SJSA1 (cell line): Measurements from ENCODE around the gene CLCN3. TPM values are rescaled to one million over a fixed set of nuclear protein-coding genes. Genes with fewer than 3 reads are reported as not detected.
A peak's percentile ranks its signal among the peaks of the same experiment; 100 is the strongest.

ENCODE experiments used
- DNase-seq, 2 experiments: peaks; one replicate each; pipeline ENCODE4 v3.0.0-alpha.2; 2015 to 2020; ENCODE audit warnings: low spot score in 2 of 2, low read depth in 1 of 2
- H3K27ac ChIP-seq: fragments of 250-450 bp; sonication (Bioruptor Pico); 2 replicates; pipeline ENCODE4 v1.5.1; 2020; ENCODE audit warnings: mild to moderate bottlenecking, moderate library complexity
- H3K27me3 ChIP-seq: fragments of 250-450 bp; sonication (Bioruptor Pico); replicated peaks from 2 replicates; pipeline ENCODE4 v1.5.1; 2020; ENCODE audit warnings: mild to moderate bottlenecking, moderate library complexity
- H3K36me3 ChIP-seq: fragments of 250-450 bp; sonication (Bioruptor Pico); 2 replicates; pipeline ENCODE4 v1.5.1; 2020; ENCODE audit warnings: mild to moderate bottlenecking
- H3K4me1 ChIP-seq: fragments of 250-450 bp; sonication (Bioruptor Pico); replicated peaks from 2 replicates; pipeline ENCODE4 v1.6.1; 2021; ENCODE audit warnings: mild to moderate bottlenecking
- H3K4me3 ChIP-seq: fragments of 250-450 bp; sonication (Bioruptor Pico); 2 replicates; pipeline ENCODE4 v1.5.1; 2020; ENCODE audit warnings: mild to moderate bottlenecking
- H3K9me3 ChIP-seq: fragments of 250-450 bp; sonication (Bioruptor Pico); replicated peaks from 2 replicates; pipeline ENCODE4 v1.5.1; 2020; ENCODE audit warnings: mild to moderate bottlenecking
- total RNA-seq: library from RNA; depleted of rRNA; stranded (reverse); fragments of >200 nt; shearing (Covaris generic); gene quantifications from 2 replicates; pipeline ENCODE4 v1.2.3, GENCODE V29; 2014

CLCN3 gene
- total RNA-seq, 1 experiment from 2014 or later: 19.9 TPM

- DNase-seq: no peak
- Histone ChIP-seq H3K27me3 (no peaks in the 10 kb centered on the region), H3K4me1 (no peaks in the 10 kb centered on the region), H3K36me3 (no peaks in the 10 kb centered on the region), H3K4me3 (no peak overlapping the region), H3K27ac (no peak overlapping the region), H3K9me3 (no peaks in the 10 kb centered on the region)
Measured at GRCh38 chr4:169650227-169650936, 30.0 kb downstream of the CLCN3 start.

GRCh38 chr4:169652535-169652934 is 32.2 kb downstream of the CLCN3 start:
- no peak overlapping the region for H3K4me3 ChIP-seq
- H3K27me3 ChIP-seq: no peaks in the 10 kb centered on the region
- no peaks in the 10 kb centered on the region for H3K9me3 ChIP-seq
- no peaks in the 10 kb centered on the region for H3K36me3 ChIP-seq
- no peak for DNase-seq
- no peaks in the 10 kb centered on the region for H3K4me1 ChIP-seq
- H3K27ac ChIP-seq: no peak overlapping the region

- no peaks in the 10 kb centered on the region for H3K36me3 ChIP-seq
- DNase-seq: no peak
- no peak overlapping the region for H3K4me3 ChIP-seq
- peaks cover 6% of the 10 kb centered on the region for H3K4me1 ChIP-seq
- no peak overlapping the region for H3K27ac ChIP-seq
- no peaks in the 10 kb centered on the region for H3K9me3 ChIP-seq
- H3K27me3 ChIP-seq: no peaks in the 10 kb centered on the region
Measured at GRCh38 chr4:169655401-169655800, 35.0 kb downstream of the CLCN3 start.

- Histone ChIP-seq H3K27ac (no peak overlapping the region), H3K36me3 (no peaks in the 10 kb centered on the region), H3K4me1 (peaks cover 6% of the 10 kb centered on the region), H3K4me3 (no peak overlapping the region), H3K27me3 (no peaks in the 10 kb centered on the region), H3K9me3 (no peaks in the 10 kb centered on the region)
- DNase-seq: no peak
Measured at GRCh38 chr4:169657470-169658107, 37.2 kb downstream of the CLCN3 start.

GRCh38 chr4:169658196-169658595 is 37.8 kb downstream of the CLCN3 start:
- Histone ChIP-seq H3K27ac (no peak overlapping the region), H3K4me3 (no peak overlapping the region), H3K4me1 (peaks cover 6% of the 10 kb centered on the region), H3K27me3 (no peaks in the 10 kb centered on the region), H3K36me3 (no peaks in the 10 kb centered on the region), H3K9me3 (no peaks in the 10 kb centered on the region)
- DNase-seq: no peak

GRCh38 chr4:169658975-169659715 is 38.8 kb downstream of the CLCN3 start:
- peak in 1 of 2 experiments; percentile 26 for DNase-seq

GRCh38 chr4:169659716-169660670 is 39.6 kb downstream of the CLCN3 start:
- peak; percentile 86 for DNase-seq
- peak overlapping the region; percentile 38 for H3K4me3 ChIP-seq
- H3K27me3 ChIP-seq: no peaks in the 10 kb centered on the region
- H3K27ac ChIP-seq: peak overlapping the region; percentile 93
- H3K4me1 ChIP-seq: peaks cover 6% of the 10 kb centered on the region
- H3K9me3 ChIP-seq: no peaks in the 10 kb centered on the region
- H3K36me3 ChIP-seq: no peaks in the 10 kb centered on the region

More at GRCh38 chr4:169658975-169659715, 38.8 kb downstream of the CLCN3 start:
- peaks cover 6% of the 10 kb centered on the region for H3K4me1 ChIP-seq
- H3K4me3 ChIP-seq: peak overlapping the region; percentile 38
- H3K9me3 ChIP-seq: no peaks in the 10 kb centered on the region
- no peaks in the 10 kb centered on the region for H3K36me3 ChIP-seq
- H3K27ac ChIP-seq: peak overlapping the region; percentile 93
- no peaks in the 10 kb centered on the region for H3K27me3 ChIP-seq

GRCh38 chr4:169660929-169661328 is 40.6 kb downstream of the CLCN3 start:
- Histone ChIP-seq H3K9me3 (no peaks in the 10 kb centered on the region), H3K36me3 (no peaks in the 10 kb centered on the region), H3K4me3 (no peak overlapping the region; the same call in 1 of the 2 replicates), H3K27me3 (no peaks in the 10 kb centered on the region), H3K27ac (peak overlapping the region; percentile 93; the same call in 1 of the 2 replicates), H3K4me1 (peaks cover 6% of the 10 kb centered on the region)
- no peak for DNase-seq

GRCh38 chr4:169661761-169662160 is 41.4 kb downstream of the CLCN3 start:
- DNase-seq: no peak
- H3K27me3 ChIP-seq: no peaks in the 10 kb centered on the region
- H3K36me3 ChIP-seq: no peaks in the 10 kb centered on the region
- no peaks in the 10 kb centered on the region for H3K9me3 ChIP-seq
- H3K4me1 ChIP-seq: peaks cover 6% of the 10 kb centered on the region
- H3K4me3 ChIP-seq: no peak overlapping the region
- H3K27ac ChIP-seq: no peak overlapping the region

- H3K27ac ChIP-seq: no peak overlapping the region
- DNase-seq: no peak
Measured at GRCh38 chr4:169662206-169662605, 41.8 kb downstream of the CLCN3 start.

GRCh38 chr4:169663402-169663801 is 43.0 kb downstream of the CLCN3 start:
- Histone ChIP-seq H3K27me3 (no peaks in the 10 kb centered on the region), H3K9me3 (no peaks in the 10 kb centered on the region), H3K4me3 (no peak overlapping the region), H3K27ac (no peak overlapping the region), H3K4me1 (peaks cover 6% of the 10 kb centered on the region), H3K36me3 (no peaks in the 10 kb centered on the region)
- no peak for DNase-seq

More at GRCh38 chr4:169662206-169662605, 41.8 kb downstream of the CLCN3 start:
- Histone ChIP-seq H3K4me3 (no peak overlapping the region), H3K36me3 (no peaks in the 10 kb centered on the region), H3K4me1 (peaks cover 6% of the 10 kb centered on the region), H3K9me3 (no peaks in the 10 kb centered on the region), H3K27me3 (no peaks in the 10 kb centered on the region)

GRCh38 chr4:169663831-169664230 is 43.5 kb downstream of the CLCN3 start:
- Histone ChIP-seq H3K4me3 (no peak overlapping the region), H3K9me3 (no peaks in the 10 kb centered on the region), H3K27ac (no peak overlapping the region), H3K27me3 (no peaks in the 10 kb centered on the region), H3K36me3 (no peaks in the 10 kb centered on the region), H3K4me1 (peaks cover 6% of the 10 kb centered on the region)
- DNase-seq: no peak

- H3K4me1 ChIP-seq: no peaks in the 10 kb centered on the region
- H3K27me3 ChIP-seq: no peaks in the 10 kb centered on the region
- DNase-seq: no peak
- H3K9me3 ChIP-seq: no peaks in the 10 kb centered on the region
- H3K4me3 ChIP-seq: no peak overlapping the region
- H3K27ac ChIP-seq: no peak overlapping the region
- no peaks in the 10 kb centered on the region for H3K36me3 ChIP-seq
Measured at GRCh38 chr4:169664615-169665014, 44.2 kb downstream of the CLCN3 start.
